IMR-90 (cell line): ENCODE results near the gene RNF19B. TPM values are rescaled to one million over a fixed set of nuclear protein-coding genes. Genes with fewer than 3 reads are reported as not detected.

Source experiments
- ATAC-seq: fragments of 200-7000 bp; cut with Tn5 transposase; 2 replicates; pipeline ENCODE4 v1.9.1; 2020; ENCODE audit warnings: low read depth, mild to moderate bottlenecking, moderate library complexity
- BruUV-seq: library from RNA; stranded (reverse); fragments of 400-500 nt; replicated peaks from 2 replicates; lab custom pipeline; 2021; lab: Mats Ljungman, UMichigan
- CTCF ChIA-PET: fragments of 300-600 bp; formaldehyde crosslinking; extraction: SDS; loops from one replicate; lab custom pipeline; 2021; ENCODE audit warnings: antibody characterized with exemption; lab: Yijun Ruan, JAX
- POLR2A ChIA-PET: fragments of 300-600 bp; sonication (Branson Sonifier 250); formaldehyde crosslinking; loops from one replicate; lab custom pipeline; 2022; ENCODE audit warnings: antibody characterized with exemption; ENCODE audit not compliant: unreplicated experiment; lab: Charles Lee
- DNase-seq: peaks from one replicate; pipeline ENCODE4 v3.0.0; 2013
- H2AFZ ChIP-seq: replicated peaks from 2 replicates; pipeline ENCODE3; 2013; ENCODE audit warnings: low read length, mild to moderate bottlenecking; ENCODE audit not compliant: poor library complexity
- H2AK5ac ChIP-seq: 2 replicates; pipeline ENCODE4 v1.6.1; 2013; ENCODE audit warnings: low read depth, low read length, inconsistent platforms
- H2AK9ac ChIP-seq: replicated peaks from 2 replicates; pipeline ENCODE3; 2013; ENCODE audit warnings: mild to moderate bottlenecking, low read depth, low read length, moderate library complexity; ENCODE audit not compliant: poor library complexity
- H2BK120ac ChIP-seq: 2 replicates; pipeline ENCODE4 v1.6.1; 2013; ENCODE audit warnings: low read depth, low read length, inconsistent platforms
- H2BK15ac ChIP-seq: 3 replicates; pipeline ENCODE4 v1.6.1; 2013; ENCODE audit warnings: low read depth, low read length, inconsistent platforms
- H2BK20ac ChIP-seq: 2 replicates; pipeline ENCODE4 v1.6.1; 2013; ENCODE audit warnings: low read depth, mild to moderate bottlenecking, inconsistent platforms, low read length, moderate library complexity
- H2BK5ac ChIP-seq: 2 replicates; pipeline ENCODE4 v1.6.1; 2013; ENCODE audit warnings: mild to moderate bottlenecking, low read depth, low read length, inconsistent platforms; ENCODE audit not compliant: poor library complexity, severe bottlenecking
- H3K14ac ChIP-seq: replicated peaks from 2 replicates; pipeline ENCODE4 v1.6.1; 2013; ENCODE audit warnings: low read depth, low read length, inconsistent platforms
- H3K18ac ChIP-seq: 2 replicates; pipeline ENCODE4 v1.6.1; 2013; ENCODE audit warnings: low read depth, low read length, control low read depth
- H3K23ac ChIP-seq: 2 replicates; pipeline ENCODE4 v1.6.1; 2013; ENCODE audit warnings: low read depth, low read length, inconsistent platforms
- H3K27ac ChIP-seq: 2 replicates; pipeline ENCODE4 v1.5.1; 2013; ENCODE audit warnings: mild to moderate bottlenecking, control low read depth, low read length; ENCODE audit not compliant: insufficient read depth
- H3K27me3 ChIP-seq: 2 replicates; pipeline ENCODE4 v1.6.1; 2013; ENCODE audit warnings: low read length; ENCODE audit not compliant: control insufficient read depth, insufficient read depth
- H3K36me3 ChIP-seq: 2 replicates; pipeline ENCODE4 v1.6.1; 2013; ENCODE audit warnings: low read length, mixed read lengths; ENCODE audit not compliant: control insufficient read depth, insufficient read depth
- H3K4ac ChIP-seq: 2 replicates; pipeline ENCODE4 v1.6.1; 2013; ENCODE audit warnings: low read depth, low read length, inconsistent platforms
- H3K4me1 ChIP-seq: 2 replicates; pipeline ENCODE4 v1.6.1; 2013; ENCODE audit warnings: low read length, mixed read lengths; ENCODE audit not compliant: control insufficient read depth, insufficient read depth
- H3K4me2 ChIP-seq: 2 replicates; pipeline ENCODE4 v1.6.1; 2013; ENCODE audit warnings: low read depth, mild to moderate bottlenecking, control low read depth, low read length, moderate library complexity
- H3K4me3 ChIP-seq: 2 replicates; pipeline ENCODE4 v1.5.1; 2013; ENCODE audit warnings: low read depth, mild to moderate bottlenecking, control low read depth, low read length, moderate library complexity; ENCODE audit not compliant: insufficient read depth
- H3K56ac ChIP-seq: 2 replicates; pipeline ENCODE4 v1.6.1; 2013; ENCODE audit warnings: low read length, inconsistent platforms; ENCODE audit not compliant: insufficient read depth; ENCODE audit errors: extremely low read depth
- H3K79me1 ChIP-seq, 2 experiments: 2 replicates each; pipeline ENCODE4 v1.6.1; 2013; ENCODE audit warnings: low read length in 2 of 2, inconsistent platforms in 1 of 2, low read depth in 1 of 2
- H3K9ac ChIP-seq: 2 replicates; pipeline ENCODE4 v1.6.1; 2013; ENCODE audit warnings: low read depth, low read length, control low read depth
- H3K9me1 ChIP-seq: 2 replicates; pipeline ENCODE4 v1.6.1; 2013; ENCODE audit warnings: low read length, inconsistent platforms; ENCODE audit not compliant: insufficient read depth
- H3K9me3 ChIP-seq: 2 replicates; pipeline ENCODE4 v1.6.1; 2013; ENCODE audit warnings: low read length; ENCODE audit not compliant: control insufficient read depth, insufficient read depth
- H4K20me1 ChIP-seq: 2 replicates; pipeline ENCODE4 v1.6.1; 2013; ENCODE audit warnings: low read length, inconsistent platforms; ENCODE audit not compliant: insufficient read depth
- H4K5ac ChIP-seq: 2 replicates; pipeline ENCODE4 v1.6.1; 2013; ENCODE audit warnings: mild to moderate bottlenecking, low read depth, low read length, control low read depth
- H4K8ac ChIP-seq, 2 experiments: 2 replicates each; pipeline ENCODE4 v1.6.1; 2013; ENCODE audit warnings: low read depth in 2 of 2, low read length in 2 of 2, control low read depth in 1 of 2, inconsistent platforms in 1 of 2
- H4K91ac ChIP-seq: 2 replicates; pipeline ENCODE4 v1.6.1; 2013; ENCODE audit warnings: low read depth, low read length, inconsistent platforms; ENCODE audit not compliant: insufficient read depth
- CTCF ChIP-seq: conservative IDR thresholded peaks from 2 replicates; pipeline ENCODE4 v1.5.1; 2012; ENCODE audit warnings: mild to moderate bottlenecking, low read depth, low read length, improper control_type of control experiment
- MAZ ChIP-seq: IDR thresholded peaks from 2 replicates; pipeline ENCODE4 v1.6.1; 2012; ENCODE audit warnings: low read depth, mild to moderate bottlenecking, low read length, improper control_type of control experiment, moderate library complexity, borderline replicate concordance
- POLR2A ChIP-seq: IDR thresholded peaks from 2 replicates; pipeline ENCODE4 v1.6.1; 2012; ENCODE audit warnings: mild to moderate bottlenecking, low read depth, low read length
- RFX5 ChIP-seq: IDR thresholded peaks from 2 replicates; pipeline ENCODE4 v1.8.0; 2012; ENCODE audit warnings: low read depth, mild to moderate bottlenecking, low read length, moderate library complexity
- SMC3 ChIP-seq: fragments of 150-350 bp; IDR thresholded peaks from 2 replicates; pipeline ENCODE4 v1.6.1; 2016; ENCODE audit warnings: low read depth, mild to moderate bottlenecking, antibody characterized with exemption, low read length, moderate library complexity
- WGBS, 2 experiments: methylation state at CpG; one replicate each; pipeline versions ENCODE4 v1.1.5 to v1.1.7; 2013; ENCODE audit warnings: missing lambda C conversion rate in 2 of 2; ENCODE audit not compliant: insufficient read length in 1 of 2; ENCODE audit errors: extremely low coverage in 2 of 2; 5-methylcytosine and 5-hydroxymethylcytosine counted together
- dilution Hi-C: fragments of 300-500 bp; cut with HindIII; formaldehyde crosslinking; loops from one replicate; pipeline ENCODE4 v1.14.3; 2018; ENCODE audit warnings: low sequenced_read_pairs; ENCODE audit not compliant: unreplicated experiment
- in situ Hi-C: fragments of 300-500 bp; cut with MboI; formaldehyde crosslinking; loops from 3 replicates; pipeline ENCODE4 v1.14.3; 2019; ENCODE audit warnings: low sequenced_read_pairs, inconsistent platforms, mixed read lengths
- intact Hi-C: fragments of 100-400 bp; cut with micrococcal nuclease; formaldehyde crosslinking; loops from 2 replicates; pipeline ENCODE4 v1.10.0; 2022
- polyA plus RNA-seq, 3 experiments: library from polyadenylated mRNA; depleted of rRNA; stranded (reverse); fragments of >200 nt; gene quantifications; 2 replicates each; pipeline ENCODE4 v1.2.3, GENCODE V29; 2012; ENCODE audit warnings: low replicate concordance in 1 of 3
- total RNA-seq: library from RNA; depleted of rRNA; stranded (reverse); fragments of >200 nt; gene quantifications from 2 replicates; pipeline ENCODE4 v1.2.3, GENCODE V29; 2012
- TF ChIP-seq, protein P1 (sequence below): fragments of 150-350 bp; IDR thresholded peaks from 2 replicates; pipeline ENCODE4 v1.6.1; 2016; ENCODE audit warnings: low read depth, mild to moderate bottlenecking, low read length, moderate library complexity, borderline replicate concordance

Gene RNF19B
- total and polyA plus RNA-seq, 2 of the 4 experiments (the other 2 are of a cell fraction): 10.0 to 11.6 TPM

DNA sequence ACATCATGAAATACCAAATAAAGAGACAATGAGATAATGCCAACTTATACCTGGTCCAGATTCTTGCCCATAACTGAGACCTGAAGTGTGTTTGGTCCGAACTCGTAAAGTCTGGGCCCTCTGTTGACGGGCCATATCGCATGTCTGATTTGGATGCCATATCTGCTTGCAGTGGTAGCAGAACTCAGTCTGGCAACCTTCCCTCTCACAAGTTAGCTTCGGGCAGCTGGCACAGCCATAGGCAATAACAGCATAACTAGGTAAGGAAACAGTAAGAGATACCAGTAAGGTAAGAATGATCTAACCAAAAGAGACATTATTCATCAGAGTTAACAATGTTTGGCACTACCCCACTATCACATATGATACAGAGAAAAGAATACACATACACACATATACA, 15.1 kb downstream of the RNF19B start:
- POLR2A ChIA-PET: no interaction called here
- H3K4me1 ChIP-seq: peaks cover 5% of the 10 kb centered on the region
- WGBS, 2 experiments: no CpG with 5 or more reads among the region's 5 CpGs

More for the DNA sequence above, 15.1 kb downstream of the RNF19B start:
- Histone ChIP-seq H4K20me1 (peaks cover 12% of the 10 kb centered on the region; the same call in 1 of the 2 replicates), H3K14ac (no peak overlapping the region), H2BK15ac (no peak overlapping the region), H3K4ac (no peak overlapping the region), H2AK5ac (no peak overlapping the region), H4K8ac (no peak overlapping the region), H3K56ac (no peak overlapping the region), H3K9ac (no peak overlapping the region), H3K27me3 (no peaks in the 10 kb centered on the region), H3K36me3 (peaks cover 12% of the 10 kb centered on the region), H3K79me1 (peaks cover 31 to 34% of the 10 kb centered on the region in 2 experiments), H3K4me2 (no peak overlapping the region), H4K91ac (no peak overlapping the region), H3K9me1 (0 out of 2 replicates have a peak, but pooled peaks cover 3% of the 10 kb centered on the region), H3K27ac (no peak overlapping the region), H3K23ac (no peak overlapping the region), H2BK120ac (no peak overlapping the region), H4K5ac (no peak overlapping the region), H3K4me3 (no peak overlapping the region), H2BK20ac (no peak overlapping the region), H2AFZ (no peak overlapping the region), H2AK9ac (no peak overlapping the region), H3K9me3 (no peaks in the 10 kb centered on the region), H2BK5ac (no peak overlapping the region), H3K18ac (no peak overlapping the region)
- BruUV-seq: no TSS peak
- DNase-seq: no peak
- no peak for TF ChIP-seq POLR2A
- TF ChIP-seq, protein P1, sequence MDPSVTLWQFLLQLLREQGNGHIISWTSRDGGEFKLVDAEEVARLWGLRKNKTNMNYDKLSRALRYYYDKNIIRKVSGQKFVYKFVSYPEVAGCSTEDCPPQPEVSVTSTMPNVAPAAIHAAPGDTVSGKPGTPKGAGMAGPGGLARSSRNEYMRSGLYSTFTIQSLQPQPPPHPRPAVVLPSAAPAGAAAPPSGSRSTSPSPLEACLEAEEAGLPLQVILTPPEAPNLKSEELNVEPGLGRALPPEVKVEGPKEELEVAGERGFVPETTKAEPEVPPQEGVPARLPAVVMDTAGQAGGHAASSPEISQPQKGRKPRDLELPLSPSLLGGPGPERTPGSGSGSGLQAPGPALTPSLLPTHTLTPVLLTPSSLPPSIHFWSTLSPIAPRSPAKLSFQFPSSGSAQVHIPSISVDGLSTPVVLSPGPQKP: no peak
- no peak for TF ChIP-seq CTCF
- TF ChIP-seq SMC3: no peak
- no peak for TF ChIP-seq RFX5
- no peak for TF ChIP-seq MAZ
- dilution Hi-C loops (no loop called here), in situ Hi-C loops (no loop called here), intact Hi-C loops (no loop called here)
- CTCF ChIA-PET: no interaction called here
- ATAC-seq: no peak
